Right ventricle myocardium inferior (tissue), 1 donor: ENCODE data around the gene ENTPD5. TPM values are rescaled to one million over a fixed set of nuclear protein-coding genes. Genes with fewer than 3 reads are reported as not detected.
"Not testable (repeated sequence)": the region's sequence is repeated elsewhere in the genome, so short reads cannot be mapped to it uniquely, and the experiment has no call there.

Experiments
- ATAC-seq: fragments of 200-7000 bp; cut with Tn5 transposase; one replicate; pipeline ENCODE4 v1.9.1; 2020; ENCODE audit warnings: mild to moderate bottlenecking, moderate library complexity
- DNase-seq: peaks from one replicate; pipeline ENCODE4 v3.0.0; 2021; ENCODE audit errors: missing footprints
- intact Hi-C: fragments of 100-400 bp; cut with DNase I; formaldehyde crosslinking; loops from one replicate; pipeline ENCODE4 v1.11.0; 2022
- total RNA-seq: library from RNA; stranded (reverse); fragmentation: NEBNext Ultra II Directional; extraction: Animal tissue kit (Norgen Biotek cat#: 25700); gene quantifications from one replicate; pipeline ENCODE4 v1.2.1, GENCODE V29; 2021
- donor health status: DM: no; HTN: yes; CAD: no; lungs with severe emphysema.

ENTPD5 gene
- total RNA-seq, 1 donor from 2014 or later: 6.2 TPM

GRCh38 chr14:74015176-74015575 lies 3.9 kb downstream of the ENTPD5 start:
- DNase-seq: no peak
- no peak for ATAC-seq
- intact Hi-C loops: no loop called here

GRCh38 chr14:74014299-74014698 lies 4.8 kb downstream of the ENTPD5 start:
- no peak for DNase-seq
- intact Hi-C loops: no loop called here
- no peak for ATAC-seq

GRCh38 chr14:74008843-74009499 lies 10.1 kb downstream of the ENTPD5 start:
- intact Hi-C loops: no loop called here
- no peak for DNase-seq
- ATAC-seq: no peak

- ATAC-seq, intact Hi-C loops, DNase-seq: not testable (repeated sequence)
These were observed 13.4 kb downstream of the ENTPD5 start for GRCh38 chr14:74005664-74006063.

- DNase-seq: no peak
- no peak for ATAC-seq
- intact Hi-C loops: no loop called here
These were observed 20.4 kb downstream of the ENTPD5 start for GRCh38 chr14:73998726-73999125.

GRCh38 chr14:73997944-73998447 lies 21.1 kb downstream of the ENTPD5 start:
- ATAC-seq: no peak

GRCh38 chr14:73997108-73997943 lies 21.8 kb downstream of the ENTPD5 start:
- no peak for DNase-seq
- ATAC-seq: no peak
- intact Hi-C loops: no loop called here

More at GRCh38 chr14:73997944-73998447, 21.1 kb downstream of the ENTPD5 start:
- intact Hi-C loops: no loop called here
- DNase-seq: no peak

GRCh38 chr14:73996731-73997107 lies 22.4 kb downstream of the ENTPD5 start:
- DNase-seq (no peak), ATAC-seq (no peak)
- intact Hi-C loops: no loop called here

- intact Hi-C loops: no loop called here
- DNase-seq: no peak
- ATAC-seq: no peak
These were observed 23.1 kb downstream of the ENTPD5 start for GRCh38 chr14:73995977-73996378.

- DNase-seq, intact Hi-C loops, ATAC-seq: not testable (repeated sequence)
These were observed 24.2 kb downstream of the ENTPD5 start for GRCh38 chr14:73994926-73995325.

- DNase-seq (no peak), ATAC-seq (no peak)
- intact Hi-C loops: no loop called here
These were observed 28.0 kb downstream of the ENTPD5 start for GRCh38 chr14:73991092-73991491.

- intact Hi-C loops: not testable (repeated sequence)
These were observed 30.4 kb downstream of the ENTPD5 start for GRCh38 chr14:73988656-73989055.

GRCh38 chr14:73988065-73988464 lies 31.0 kb downstream of the ENTPD5 start:
- intact Hi-C loops: no loop called here
- no peak for DNase-seq
- ATAC-seq: no peak

More at GRCh38 chr14:73988656-73989055, 30.4 kb downstream of the ENTPD5 start:
- ATAC-seq, DNase-seq: not testable (repeated sequence)

GRCh38 chr14:73977896-73978295 lies 41.2 kb downstream of the ENTPD5 start:
- intact Hi-C loops: no loop called here
- ATAC-seq (no peak), DNase-seq (no peak)

- ATAC-seq (no peak), DNase-seq (no peak)
- intact Hi-C loops: no loop called here
These were observed 43.0 kb downstream of the ENTPD5 start for GRCh38 chr14:73976125-73976524.

- intact Hi-C loops: no loop called here
- ATAC-seq (no peak), DNase-seq (no peak)
These were observed 45.6 kb downstream of the ENTPD5 start for GRCh38 chr14:73973497-73973896.

GRCh38 chr14:73968885-73969284 lies 50.2 kb downstream of the ENTPD5 start:
- DNase-seq: no peak
- no peak for ATAC-seq
- intact Hi-C loops: no loop called here

GRCh38 chr14:73965216-73965615 lies 53.9 kb downstream of the ENTPD5 start:
- intact Hi-C loops: no loop called here
- no peak for DNase-seq
- no peak for ATAC-seq

GRCh38 chr14:73961192-73961591 lies 57.9 kb downstream of the ENTPD5 start:
- no peak for ATAC-seq
- intact Hi-C loops: no loop called here
- DNase-seq: no peak

GRCh38 chr14:73958591-73958990 lies 60.5 kb downstream of the ENTPD5 start:
- DNase-seq (no peak), ATAC-seq (no peak)
- intact Hi-C loops: no loop called here
